Liver (tissue), 9 donors: ENCODE data around the gene AURKB. TPM values are rescaled to one million over a fixed set of nuclear protein-coding genes. Genes with fewer than 3 reads are reported as not detected.

Experiments used
- DNase-seq: peaks from one replicate; pipeline ENCODE4 v3.0.0-alpha.2; 2017; ENCODE audit warnings: low spot score
- H3K27ac ChIP-seq, 2 donors: one replicate each; pipeline ENCODE4 v1.7.0; 2013; ENCODE audit warnings: inconsistent platforms in 2 of 2, low read length in 2 of 2, control low read depth in 1 of 2, low read depth in 1 of 2, mild to moderate bottlenecking in 1 of 2
- H3K27me3 ChIP-seq, 4 donors: one replicate each; pipeline versions ENCODE4 v1.6.1 to v1.7.0; 2013; ENCODE audit warnings: low read length in 3 of 4, inconsistent platforms in 1 of 4, mild to moderate bottlenecking in 1 of 4, moderate library complexity in 1 of 4; ENCODE audit not compliant: control insufficient read depth in 4 of 4, insufficient read depth in 4 of 4
- H3K36me3 ChIP-seq, 4 donors: one replicate each; pipeline versions ENCODE4 v1.6.1 to v1.7.0; 2013; ENCODE audit warnings: low read length in 3 of 4, mild to moderate bottlenecking in 3 of 4, low read depth in 1 of 4, moderate library complexity in 1 of 4; ENCODE audit not compliant: control insufficient read depth in 4 of 4, insufficient read depth in 3 of 4
- H3K4me1 ChIP-seq, 4 donors: one replicate each; pipeline versions ENCODE4 v1.6.1 to v1.7.0; 2013; ENCODE audit warnings: low read length in 3 of 4, mild to moderate bottlenecking in 3 of 4, moderate library complexity in 1 of 4; ENCODE audit not compliant: control insufficient read depth in 4 of 4, insufficient read depth in 4 of 4
- H3K4me3 ChIP-seq, 3 donors: one replicate each; pipeline versions ENCODE4 v1.6.1 to v1.7.0; 2013; ENCODE audit warnings: low read length in 3 of 3, control low read depth in 1 of 3, low read depth in 1 of 3, mild to moderate bottlenecking in 1 of 3
- H3K9ac ChIP-seq, 2 donors: one replicate each; pipeline ENCODE4 v1.7.0; 2013; ENCODE audit warnings: low read length in 2 of 2, mild to moderate bottlenecking in 2 of 2, moderate library complexity in 2 of 2, control low read depth in 1 of 2, low read depth in 1 of 2
- H3K9me3 ChIP-seq, 4 donors: one replicate each; pipeline versions ENCODE4 v1.6.1 to v1.7.0; 2013; ENCODE audit warnings: low read length in 3 of 4; ENCODE audit not compliant: control insufficient read depth in 4 of 4
- EGR1 ChIP-seq, 2 donors: IDR thresholded peaks; 2 replicates each; pipeline ENCODE4 v1.6.1; 2016 to 2018; ENCODE audit warnings: antibody characterized with exemption in 2 of 2, low read depth in 2 of 2
- FOXA1 ChIP-seq: IDR thresholded peaks from 2 replicates; pipeline ENCODE4 v1.6.1; 2016; ENCODE audit warnings: antibody characterized with exemption
- HNF4A ChIP-seq, 2 donors: conservative IDR thresholded peaks; 2 replicates each; pipeline ENCODE4 v1.6.1; 2016; ENCODE audit warnings: antibody characterized with exemption in 2 of 2, mild to moderate bottlenecking in 2 of 2
- JUND ChIP-seq, 2 donors: IDR thresholded peaks; 2 replicates each; pipeline ENCODE4 v1.6.1; 2016; ENCODE audit warnings: antibody characterized with exemption in 2 of 2
- NR2F2 ChIP-seq: IDR thresholded peaks from 2 replicates; pipeline ENCODE4 v1.6.1; 2016; ENCODE audit warnings: antibody characterized with exemption
- RAD21 ChIP-seq, 2 donors: IDR thresholded peaks; 2 replicates each; pipeline ENCODE4 v1.6.1; 2016; ENCODE audit warnings: antibody characterized with exemption in 2 of 2, mild to moderate bottlenecking in 2 of 2
- RXRA ChIP-seq, 2 donors: IDR thresholded peaks; 2 replicates each; pipeline ENCODE4 v1.6.1; 2017 to 2018; ENCODE audit warnings: antibody characterized with exemption in 2 of 2, mild to moderate bottlenecking in 1 of 2
- SP1 ChIP-seq: IDR thresholded peaks from 2 replicates; pipeline ENCODE4 v1.6.1; 2018; ENCODE audit warnings: antibody characterized with exemption, mild to moderate bottlenecking
- YY1 ChIP-seq: IDR thresholded peaks from 2 replicates; pipeline ENCODE4 v1.6.1; 2016; ENCODE audit warnings: antibody characterized with exemption, mild to moderate bottlenecking
- WGBS: extraction: QIAGEN DNeasy Blood & Tissue Kit; methylation state at CpG from one replicate; pipeline ENCODE4 v1.1.7; 2013; 5-methylcytosine and 5-hydroxymethylcytosine counted together
- polyA plus RNA-seq, 2 donors: library from polyadenylated mRNA; stranded (reverse) in 1 of 2; unstranded in 1 of 2; fragments of 200-250 nt in 1 of 2; fragments of >200 nt in 1 of 2; fragmentation: Nextera tagmentation in 1 of 2; extraction: Ambion mirVana in 1 of 2; gene quantifications; one replicate each; pipeline versions ENCODE4 v1.2.1 to v1.2.3, GENCODE V29; 2013 to 2015
- total RNA-seq, 2 donors: library from RNA; depleted of rRNA; stranded (reverse); fragments of >200 nt; gene quantifications; one replicate each; pipeline ENCODE4 v1.2.3, GENCODE V29; 2014
- TF ChIP-seq, protein P1 (sequence below): IDR thresholded peaks from 2 replicates; pipeline ENCODE4 v1.6.1; 2016; ENCODE audit warnings: antibody characterized with exemption, mild to moderate bottlenecking
- TF ChIP-seq, protein P2 (sequence below): IDR thresholded peaks from 2 replicates; pipeline ENCODE4 v1.6.1; 2016; ENCODE audit warnings: antibody characterized with exemption
- donor health status: healthy.
- donor health status: healthy.
- donor health status: healthy.
- donor health status: healthy.
- donor health status: healthy.

AURKB gene
- total and polyA plus RNA-seq, 4 donors, result 0.42 to 25.9 (median 3.0) TPM

DNA sequence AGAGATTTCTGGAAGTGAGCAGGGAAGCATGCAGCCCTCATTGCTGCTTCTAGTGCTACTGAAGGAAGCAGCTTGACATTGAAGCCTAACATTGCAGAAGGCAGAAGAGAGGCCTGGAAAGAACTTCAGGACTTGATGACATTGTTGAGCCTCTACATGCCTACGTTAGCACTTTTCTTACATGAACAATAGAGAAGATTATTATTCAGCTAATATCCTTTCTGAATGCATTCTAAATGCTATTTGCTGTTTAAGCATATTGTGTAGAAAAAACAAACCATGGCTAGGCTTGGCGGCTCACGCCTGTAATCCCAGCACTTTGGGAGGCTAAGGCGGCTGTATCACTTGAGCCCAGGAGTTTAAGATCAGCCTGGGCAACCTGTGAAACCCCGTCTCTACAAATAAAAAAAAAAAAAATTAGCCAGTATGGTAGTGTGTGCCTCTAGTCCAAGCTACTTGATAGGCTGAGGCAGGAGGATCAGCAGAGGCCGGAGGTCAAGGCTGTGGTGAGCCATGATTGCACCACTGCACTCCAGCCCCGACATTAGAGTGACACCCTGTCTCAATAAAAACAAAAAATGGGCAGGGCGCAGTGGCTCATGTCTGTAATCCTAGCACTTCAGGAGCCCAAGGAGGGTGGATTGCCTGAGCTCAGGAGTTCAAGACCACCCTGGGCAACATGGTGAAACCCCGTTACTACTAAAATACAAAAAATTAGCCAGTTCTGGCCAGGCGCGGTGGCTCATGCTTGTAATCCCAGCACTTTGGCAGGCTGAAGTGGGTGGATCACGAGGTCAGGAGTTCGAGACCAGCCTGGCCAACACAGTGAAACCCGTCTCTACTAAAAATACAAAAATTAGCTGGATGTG lies 2.2 kb upstream of the AURKB start:
- no peak overlapping the region for H3K9ac ChIP-seq
- no peaks in the 10 kb centered on the region for H3K9me3 ChIP-seq
- H3K27me3 ChIP-seq, result no peaks in the 10 kb centered on the region
- no peak overlapping the region for H3K27ac ChIP-seq
- 80% methylated on average over 14 of the region's 14 CpGs for WGBS
- no peaks in the 10 kb centered on the region for H3K36me3 ChIP-seq
- DNase-seq, result no peak
- peaks cover 5 to 12% (median 8%) of the 10 kb centered on the region in 4 donors for H3K4me1 ChIP-seq
- H3K4me3 ChIP-seq, result no peak overlapping the region
- no peak for TF ChIP-seq FOXA1
- TF ChIP-seq, protein P1, sequence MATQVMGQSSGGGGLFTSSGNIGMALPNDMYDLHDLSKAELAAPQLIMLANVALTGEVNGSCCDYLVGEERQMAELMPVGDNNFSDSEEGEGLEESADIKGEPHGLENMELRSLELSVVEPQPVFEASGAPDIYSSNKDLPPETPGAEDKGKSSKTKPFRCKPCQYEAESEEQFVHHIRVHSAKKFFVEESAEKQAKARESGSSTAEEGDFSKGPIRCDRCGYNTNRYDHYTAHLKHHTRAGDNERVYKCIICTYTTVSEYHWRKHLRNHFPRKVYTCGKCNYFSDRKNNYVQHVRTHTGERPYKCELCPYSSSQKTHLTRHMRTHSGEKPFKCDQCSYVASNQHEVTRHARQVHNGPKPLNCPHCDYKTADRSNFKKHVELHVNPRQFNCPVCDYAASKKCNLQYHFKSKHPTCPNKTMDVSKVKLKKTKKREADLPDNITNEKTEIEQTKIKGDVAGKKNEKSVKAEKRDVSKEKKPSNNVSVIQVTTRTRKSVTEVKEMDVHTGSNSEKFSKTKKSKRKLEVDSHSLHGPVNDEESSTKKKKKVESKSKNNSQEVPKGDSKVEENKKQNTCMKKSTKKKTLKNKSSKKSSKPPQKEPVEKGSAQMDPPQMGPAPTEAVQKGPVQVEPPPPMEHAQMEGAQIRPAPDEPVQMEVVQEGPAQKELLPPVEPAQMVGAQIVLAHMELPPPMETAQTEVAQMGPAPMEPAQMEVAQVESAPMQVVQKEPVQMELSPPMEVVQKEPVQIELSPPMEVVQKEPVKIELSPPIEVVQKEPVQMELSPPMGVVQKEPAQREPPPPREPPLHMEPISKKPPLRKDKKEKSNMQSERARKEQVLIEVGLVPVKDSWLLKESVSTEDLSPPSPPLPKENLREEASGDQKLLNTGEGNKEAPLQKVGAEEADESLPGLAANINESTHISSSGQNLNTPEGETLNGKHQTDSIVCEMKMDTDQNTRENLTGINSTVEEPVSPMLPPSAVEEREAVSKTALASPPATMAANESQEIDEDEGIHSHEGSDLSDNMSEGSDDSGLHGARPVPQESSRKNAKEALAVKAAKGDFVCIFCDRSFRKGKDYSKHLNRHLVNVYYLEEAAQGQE, result no peak
- peak; percentile 24 to 37 for TF ChIP-seq RXRA (IDR thresholded peaks at IDR 0.05)
- TF ChIP-seq, protein P2, sequence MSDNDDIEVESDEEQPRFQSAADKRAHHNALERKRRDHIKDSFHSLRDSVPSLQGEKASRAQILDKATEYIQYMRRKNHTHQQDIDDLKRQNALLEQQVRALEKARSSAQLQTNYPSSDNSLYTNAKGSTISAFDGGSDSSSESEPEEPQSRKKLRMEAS, result no peak
- peak; percentile 45 for TF ChIP-seq SP1
- peak; percentile 17 for TF ChIP-seq YY1
- peak; percentile 81 for TF ChIP-seq NR2F2
- TF ChIP-seq RAD21 (IDR thresholded peaks at IDR 0.05), result no peak
- peak; percentile 37 to 63 for TF ChIP-seq HNF4A (conservative IDR thresholded peaks at IDR 0.05)

DNA sequence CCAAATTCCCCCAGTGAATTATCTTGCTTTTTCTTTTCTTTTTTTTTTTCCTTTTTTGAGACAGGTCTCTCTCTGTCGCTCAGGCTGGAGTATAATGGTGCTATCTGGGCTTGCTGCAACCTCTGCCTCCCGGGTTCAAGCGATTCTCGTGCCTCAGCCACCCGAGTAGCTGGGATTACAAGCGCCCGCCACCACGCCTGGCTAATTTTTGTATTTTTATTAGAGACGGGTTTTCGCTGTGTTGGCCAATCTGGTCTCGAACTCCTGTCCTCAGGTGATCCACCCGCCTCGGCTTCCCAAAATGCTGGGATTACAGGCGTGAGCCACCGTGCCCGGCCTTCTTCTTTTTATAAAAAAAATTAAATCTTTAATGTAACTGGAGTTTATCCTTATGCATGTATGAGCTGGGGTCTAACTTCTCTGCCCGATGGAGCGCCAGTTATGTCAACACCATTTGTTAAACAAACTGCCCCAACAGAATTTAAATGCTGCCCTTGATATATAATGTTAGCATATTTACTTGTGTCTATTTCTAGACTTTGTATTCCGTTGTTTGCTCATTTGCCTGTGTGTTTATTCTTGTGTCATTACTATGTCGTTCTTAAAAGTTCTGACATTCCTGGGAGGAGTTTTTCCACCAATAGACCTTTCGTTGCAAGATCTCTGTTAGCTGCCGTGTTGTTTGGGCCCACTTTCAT lies 535 bp upstream of the AURKB start:
- Histone ChIP-seq H3K9me3 (no peaks in the 10 kb centered on the region), H3K4me1 (peaks cover 5 to 12% (median 8%) of the 10 kb centered on the region in 4 donors), H3K9ac (peak overlapping the region in 1 of 2 donors; percentile 59), H3K36me3 (no peaks in the 10 kb centered on the region), H3K27me3 (no peaks in the 10 kb centered on the region), H3K27ac (peak overlapping the region; percentile 54 to 55), H3K4me3 (peak overlapping the region; percentile 46 to 67 (median 50))
- no peak for DNase-seq
- TF ChIP-seq JUND (IDR thresholded peaks at IDR 0.05) (no peak), EGR1 (IDR thresholded peaks at IDR 0.05; ENCODE audit: low read depth in 2 of 2) (no peak), YY1 (peak; percentile 25), RXRA (IDR thresholded peaks at IDR 0.05) (peak in 1 of 2 donors; percentile 9), FOXA1 (no peak), SP1 (peak; percentile 86), HNF4A (conservative IDR thresholded peaks at IDR 0.05) (peak; percentile 46 to 72)
- 10% methylated on average over 22 of the region's 22 CpGs for WGBS

DNA sequence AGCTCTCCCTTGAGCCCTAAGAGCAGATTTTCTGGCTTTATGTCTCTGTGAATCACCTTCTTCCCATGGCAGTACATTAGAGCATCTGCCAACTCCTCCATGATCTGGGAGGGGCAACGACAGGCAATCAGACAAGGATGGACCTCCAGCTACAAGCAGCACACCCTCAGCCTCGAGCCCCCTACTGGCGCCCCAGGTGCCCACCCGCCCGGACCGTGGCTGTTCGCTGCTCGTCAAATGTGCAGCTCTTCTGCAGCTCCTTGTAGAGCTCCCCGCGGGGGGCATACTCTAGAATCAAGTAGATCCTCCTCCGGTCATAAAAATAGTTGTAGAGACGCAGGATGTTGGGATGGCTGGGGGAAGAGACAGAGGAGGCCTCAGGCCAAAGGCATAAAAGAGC lies 3.8 kb downstream of the AURKB start:
- no peaks in the 10 kb centered on the region for H3K27me3 ChIP-seq
- H3K9ac ChIP-seq, result no peak overlapping the region
- H3K27ac ChIP-seq, result no peak overlapping the region
- 96% methylated on average over 12 of the region's 12 CpGs for WGBS
- TF ChIP-seq, protein P2, result no peak
- TF ChIP-seq RXRA (IDR thresholded peaks at IDR 0.05), result no peak
- no peak for TF ChIP-seq SP1
- no peak for TF ChIP-seq NR2F2
- no peak for TF ChIP-seq HNF4A (conservative IDR thresholded peaks at IDR 0.05)
- no peak for DNase-seq
- H3K9me3 ChIP-seq, result no peaks in the 10 kb centered on the region
- no peak overlapping the region for H3K4me3 ChIP-seq
- no peaks in the 10 kb centered on the region for H3K36me3 ChIP-seq
- H3K4me1 ChIP-seq, result peaks cover 5 to 12% (median 8%) of the 10 kb centered on the region in 4 donors
